Upper lobe of left lung (tissue), 4 donors: ENCODE data around the gene MED13.

Experiments used
- CTCF ChIP-seq, 6 experiments: fragments of 450-650 bp in 4 of 6; fragments of 200-600 bp in 2 of 6; sonication (generic) in 2 of 6; IDR thresholded peaks; one replicate each; pipeline ENCODE4 v1.5.1; 2016 to 2019; ENCODE audit warnings: antibody characterized with exemption in 6 of 6
- POLR2AphosphoS5 ChIP-seq, 2 donors: sonication (generic); formaldehyde crosslinking; IDR thresholded peaks; one replicate each; pipeline ENCODE4 v1.5.1; 2017; ENCODE audit warnings: antibody characterized with exemption in 2 of 2

- TF ChIP-seq CTCF (IDR thresholded peaks at IDR 0.05), result no peak
- no peak for TF ChIP-seq POLR2AphosphoS5 (IDR thresholded peaks at IDR 0.05)
Measured at GRCh38 chr17:62094175-62094574, 29.1 kb upstream of the MED13 start.
